ENCODE results near the gene WDR5. TPM values are rescaled to one million over a fixed set of nuclear protein-coding genes. Genes with fewer than 3 reads are reported as not detected.

The WDR5 gene
- total and polyA plus RNA-seq, 2 of the 13 experiments (the other 11 are each of a cell fraction or from before 2014, with no cell fraction given), result 34.3 TPM

DNA sequence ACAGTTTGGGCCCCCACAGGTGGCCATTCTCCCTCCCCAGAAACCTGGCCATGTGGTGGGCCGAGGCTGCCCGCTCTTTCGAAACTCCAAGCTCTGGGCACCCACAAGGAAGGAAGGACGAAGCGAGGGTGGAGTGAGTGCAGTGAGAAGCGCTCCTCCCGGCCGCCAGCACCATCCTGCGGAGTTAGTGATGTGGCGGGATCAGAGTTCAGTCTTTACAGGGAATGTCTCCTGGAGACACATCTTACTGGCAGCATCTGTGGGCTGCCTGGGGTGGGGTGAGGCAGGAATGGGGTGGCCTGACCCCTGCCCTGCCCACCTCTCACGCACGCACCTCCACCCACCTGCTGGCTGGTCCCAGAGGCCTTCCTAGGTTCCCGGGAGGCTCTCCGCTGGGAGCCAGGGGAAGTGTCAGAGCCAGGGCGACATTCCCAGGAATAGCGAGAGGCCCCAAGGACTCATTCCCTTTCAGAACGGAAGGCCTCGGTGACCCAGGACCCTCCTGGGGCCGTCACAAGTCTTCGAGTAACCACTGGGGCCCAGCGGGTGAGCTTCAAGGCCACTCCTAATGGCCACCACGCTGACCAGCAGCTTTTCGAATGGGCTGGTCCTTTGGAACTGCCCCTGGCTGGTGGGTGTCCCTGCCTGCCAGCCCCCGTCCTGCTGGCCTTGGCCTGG is 34.0 kb downstream of the WDR5 start (continued):
- TF ChIP-seq YEATS4 (CRISPR knock-in tag; IDR thresholded peaks at IDR 0.05; ENCODE audit: borderline replicate concordance) (no peak; the same call in 1 of the 2 replicates), SMYD3 (CRISPR knock-in tag; IDR thresholded peaks at IDR 0.05) (no peak), ZNF788 (CRISPR knock-in tag; IDR thresholded peaks at IDR 0.05; ENCODE audit: borderline replicate concordance) (no peak), ZNF136 (CRISPR knock-in tag; IDR thresholded peaks at IDR 0.05; ENCODE audit: low read depth) (no peak), ZNF703 (CRISPR knock-in tag; IDR thresholded peaks at IDR 0.05; ENCODE audit: borderline replicate concordance) (no peak), ZNF720 (CRISPR knock-in tag; IDR thresholded peaks at IDR 0.05) (no peak), DR1 (CRISPR knock-in tag; IDR thresholded peaks at IDR 0.05) (no peak), HNF4G (IDR thresholded peaks at IDR 0.05; ENCODE audit: borderline replicate concordance, low read depth, low read length) (no peak), HNF4G (CRISPR knock-in tag; IDR thresholded peaks at IDR 0.05; ENCODE audit: borderline replicate concordance, low read depth) (no peak), GLI4 (CRISPR knock-in tag; IDR thresholded peaks at IDR 0.05; ENCODE audit: borderline replicate concordance) (peak; percentile 61; the same call in 1 of the 2 replicates), HCFC1 (IDR thresholded peaks at IDR 0.05; ENCODE audit: low read depth, low read length) (no peak), ZNF264 (CRISPR knock-in tag; IDR thresholded peaks at IDR 0.05) (no peak), ZNF12 (CRISPR knock-in tag; IDR thresholded peaks at IDR 0.05) (no peak), SKI (IDR thresholded peaks at IDR 0.05; ENCODE audit: partially characterized antibody) (no peak), RFX1 (IDR thresholded peaks at IDR 0.05) (no peak), KDM5A (IDR thresholded peaks at IDR 0.05; ENCODE audit: borderline replicate concordance, low read length) (no peak), MXI1 (IDR thresholded peaks at IDR 0.05; ENCODE audit: borderline replicate concordance, low read depth, low read length) (no peak), THYN1 (CRISPR knock-in tag; IDR thresholded peaks at IDR 0.05; ENCODE audit: borderline replicate concordance, low read depth) (no peak)
- TF ChIP-seq, protein P1, sequence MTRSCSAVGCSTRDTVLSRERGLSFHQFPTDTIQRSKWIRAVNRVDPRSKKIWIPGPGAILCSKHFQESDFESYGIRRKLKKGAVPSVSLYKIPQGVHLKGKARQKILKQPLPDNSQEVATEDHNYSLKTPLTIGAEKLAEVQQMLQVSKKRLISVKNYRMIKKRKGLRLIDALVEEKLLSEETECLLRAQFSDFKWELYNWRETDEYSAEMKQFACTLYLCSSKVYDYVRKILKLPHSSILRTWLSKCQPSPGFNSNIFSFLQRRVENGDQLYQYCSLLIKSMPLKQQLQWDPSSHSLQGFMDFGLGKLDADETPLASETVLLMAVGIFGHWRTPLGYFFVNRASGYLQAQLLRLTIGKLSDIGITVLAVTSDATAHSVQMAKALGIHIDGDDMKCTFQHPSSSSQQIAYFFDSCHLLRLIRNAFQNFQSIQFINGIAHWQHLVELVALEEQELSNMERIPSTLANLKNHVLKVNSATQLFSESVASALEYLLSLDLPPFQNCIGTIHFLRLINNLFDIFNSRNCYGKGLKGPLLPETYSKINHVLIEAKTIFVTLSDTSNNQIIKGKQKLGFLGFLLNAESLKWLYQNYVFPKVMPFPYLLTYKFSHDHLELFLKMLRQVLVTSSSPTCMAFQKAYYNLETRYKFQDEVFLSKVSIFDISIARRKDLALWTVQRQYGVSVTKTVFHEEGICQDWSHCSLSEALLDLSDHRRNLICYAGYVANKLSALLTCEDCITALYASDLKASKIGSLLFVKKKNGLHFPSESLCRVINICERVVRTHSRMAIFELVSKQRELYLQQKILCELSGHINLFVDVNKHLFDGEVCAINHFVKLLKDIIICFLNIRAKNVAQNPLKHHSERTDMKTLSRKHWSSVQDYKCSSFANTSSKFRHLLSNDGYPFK (CRISPR knock-in tag; IDR thresholded peaks at IDR 0.05; ENCODE audit: borderline replicate concordance), result no peak
- TF ChIP-seq, protein P2, sequence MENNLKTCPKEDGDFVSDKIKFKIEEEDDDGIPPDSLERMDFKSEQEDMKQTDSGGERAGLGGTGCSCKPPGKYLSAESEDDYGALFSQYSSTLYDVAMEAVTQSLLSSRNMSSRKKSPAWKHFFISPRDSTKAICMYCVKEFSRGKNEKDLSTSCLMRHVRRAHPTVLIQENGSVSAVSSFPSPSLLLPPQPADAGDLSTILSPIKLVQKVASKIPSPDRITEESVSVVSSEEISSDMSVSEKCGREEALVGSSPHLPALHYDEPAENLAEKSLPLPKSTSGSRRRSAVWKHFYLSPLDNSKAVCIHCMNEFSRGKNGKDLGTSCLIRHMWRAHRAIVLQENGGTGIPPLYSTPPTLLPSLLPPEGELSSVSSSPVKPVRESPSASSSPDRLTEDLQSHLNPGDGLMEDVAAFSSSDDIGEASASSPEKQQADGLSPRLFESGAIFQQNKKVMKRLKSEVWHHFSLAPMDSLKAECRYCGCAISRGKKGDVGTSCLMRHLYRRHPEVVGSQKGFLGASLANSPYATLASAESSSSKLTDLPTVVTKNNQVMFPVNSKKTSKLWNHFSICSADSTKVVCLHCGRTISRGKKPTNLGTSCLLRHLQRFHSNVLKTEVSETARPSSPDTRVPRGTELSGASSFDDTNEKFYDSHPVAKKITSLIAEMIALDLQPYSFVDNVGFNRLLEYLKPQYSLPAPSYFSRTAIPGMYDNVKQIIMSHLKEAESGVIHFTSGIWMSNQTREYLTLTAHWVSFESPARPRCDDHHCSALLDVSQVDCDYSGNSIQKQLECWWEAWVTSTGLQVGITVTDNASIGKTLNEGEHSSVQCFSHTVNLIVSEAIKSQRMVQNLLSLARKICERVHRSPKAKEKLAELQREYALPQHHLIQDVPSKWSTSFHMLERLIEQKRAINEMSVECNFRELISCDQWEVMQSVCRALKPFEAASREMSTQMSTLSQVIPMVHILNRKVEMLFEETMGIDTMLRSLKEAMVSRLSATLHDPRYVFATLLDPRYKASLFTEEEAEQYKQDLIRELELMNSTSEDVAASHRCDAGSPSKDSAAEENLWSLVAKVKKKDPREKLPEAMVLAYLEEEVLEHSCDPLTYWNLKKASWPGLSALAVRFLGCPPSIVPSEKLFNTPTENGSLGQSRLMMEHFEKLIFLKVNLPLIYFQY (CRISPR knock-in tag; IDR thresholded peaks at IDR 0.05; ENCODE audit: borderline replicate concordance), result no peak
- TF ChIP-seq, protein P3, sequence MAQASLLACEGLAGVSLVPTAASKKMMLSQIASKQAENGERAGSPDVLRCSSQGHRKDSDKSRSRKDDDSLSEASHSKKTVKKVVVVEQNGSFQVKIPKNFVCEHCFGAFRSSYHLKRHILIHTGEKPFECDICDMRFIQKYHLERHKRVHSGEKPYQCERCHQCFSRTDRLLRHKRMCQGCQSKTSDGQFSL (CRISPR knock-in tag; IDR thresholded peaks at IDR 0.05), result no peak
- TF ChIP-seq, protein P4, sequence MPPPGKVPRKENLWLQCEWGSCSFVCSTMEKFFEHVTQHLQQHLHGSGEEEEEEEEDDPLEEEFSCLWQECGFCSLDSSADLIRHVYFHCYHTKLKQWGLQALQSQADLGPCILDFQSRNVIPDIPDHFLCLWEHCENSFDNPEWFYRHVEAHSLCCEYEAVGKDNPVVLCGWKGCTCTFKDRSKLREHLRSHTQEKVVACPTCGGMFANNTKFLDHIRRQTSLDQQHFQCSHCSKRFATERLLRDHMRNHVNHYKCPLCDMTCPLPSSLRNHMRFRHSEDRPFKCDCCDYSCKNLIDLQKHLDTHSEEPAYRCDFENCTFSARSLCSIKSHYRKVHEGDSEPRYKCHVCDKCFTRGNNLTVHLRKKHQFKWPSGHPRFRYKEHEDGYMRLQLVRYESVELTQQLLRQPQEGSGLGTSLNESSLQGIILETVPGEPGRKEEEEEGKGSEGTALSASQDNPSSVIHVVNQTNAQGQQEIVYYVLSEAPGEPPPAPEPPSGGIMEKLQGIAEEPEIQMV (CRISPR knock-in tag; IDR thresholded peaks at IDR 0.05; ENCODE audit: low read depth), result no peak
